ENCODE measurements around the gene FARS2.

Gene FARS2

GRCh38 chr6:5512422-5512821 lies 251.1 kb downstream of the FARS2 start:
- DNase-seq = no peak

DNA sequence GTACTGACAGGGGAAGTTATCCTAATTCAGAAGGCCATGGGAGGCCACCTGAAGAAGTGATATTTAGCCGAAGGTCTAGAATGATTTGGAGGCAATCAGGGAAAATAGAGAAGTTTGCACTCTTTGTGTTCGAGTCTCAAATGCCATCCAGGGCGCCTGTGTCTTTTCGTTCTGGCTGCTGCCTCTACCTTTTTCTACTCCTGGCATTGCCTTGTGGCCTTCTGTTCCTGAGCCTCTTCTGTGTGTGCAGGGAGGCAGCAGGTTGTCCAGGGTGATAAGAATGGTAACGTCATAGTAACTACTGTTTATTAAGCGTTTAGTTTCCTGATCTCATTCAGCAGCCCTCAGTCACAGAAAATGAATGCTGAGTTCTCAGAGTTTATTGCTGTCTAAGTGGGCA lies 252.1 kb downstream of the FARS2 start:
- no peak for DNase-seq

- DNase-seq = no peak
Measured at GRCh38 chr6:5514353-5514752, 253.0 kb downstream of the FARS2 start.

DNA sequence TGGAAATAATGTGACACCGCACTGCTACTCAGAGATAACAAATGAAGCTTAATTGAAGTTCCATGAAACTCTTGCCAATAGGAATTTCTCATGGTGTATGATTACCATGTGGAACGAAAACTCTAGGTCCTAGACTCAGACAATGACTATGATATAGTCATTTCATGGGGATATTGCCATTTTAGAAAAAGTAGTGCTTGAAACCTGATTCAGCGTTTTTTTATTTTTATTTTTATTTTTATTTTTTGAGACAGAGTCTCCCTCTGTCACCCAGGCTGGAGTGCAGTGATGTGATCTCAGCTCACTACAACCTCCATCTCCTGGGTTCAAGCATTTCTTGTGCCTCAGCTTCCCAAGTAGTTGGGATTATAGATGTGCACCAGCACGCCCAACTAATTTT lies 253.9 kb downstream of the FARS2 start:
- DNase-seq = no peak

DNA sequence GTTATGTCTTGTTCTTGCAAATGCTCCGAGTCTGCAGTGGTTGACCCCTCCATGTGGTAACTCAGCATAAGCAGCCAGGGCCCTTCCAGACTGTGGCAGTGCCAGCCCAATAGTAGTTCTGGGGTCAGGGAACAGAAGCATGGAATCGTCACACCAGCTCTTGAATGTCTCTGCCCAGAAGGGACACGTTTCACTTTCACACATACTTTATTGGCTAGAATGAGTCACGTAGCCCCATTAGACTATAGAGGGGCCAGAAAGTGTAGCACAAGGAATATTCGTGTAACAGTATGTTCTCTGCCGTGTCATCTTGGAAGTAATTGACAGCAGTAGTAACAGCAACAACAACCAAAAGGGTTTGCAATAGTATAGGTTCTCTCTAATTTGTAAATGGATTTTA lies 254.7 kb downstream of the FARS2 start:
- DNase-seq = no peak

DNA sequence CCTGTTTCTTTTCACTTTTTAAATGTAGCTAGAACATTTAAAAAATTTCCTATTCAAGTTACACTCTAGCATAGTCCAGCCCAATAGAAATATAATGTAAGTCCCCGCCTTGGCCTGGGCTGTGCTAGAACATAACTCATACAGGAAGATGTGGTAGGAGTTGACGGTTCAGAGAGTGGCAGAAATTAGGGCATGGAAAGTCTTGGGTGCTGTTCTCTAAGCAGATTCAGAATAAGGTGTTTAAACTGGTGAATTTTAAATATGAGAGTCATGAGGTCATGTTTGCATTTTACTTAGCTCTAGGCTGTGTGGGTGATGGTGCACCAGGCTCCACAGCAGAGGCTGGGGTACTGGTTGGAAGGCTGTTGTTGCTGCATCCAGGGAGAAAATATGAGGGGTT lies 256.5 kb downstream of the FARS2 start:
- DNase-seq = no peak

GRCh38 chr6:5518936-5519491 lies 257.7 kb downstream of the FARS2 start:
- no peak for DNase-seq

- no peak for DNase-seq
Measured at GRCh38 chr6:5520796-5521195, 259.5 kb downstream of the FARS2 start.

- DNase-seq = no peak
Measured at GRCh38 chr6:5521322-5521721, 260.0 kb downstream of the FARS2 start.

- DNase-seq = no peak
Measured at GRCh38 chr6:5522147-5522546, 260.8 kb downstream of the FARS2 start.

GRCh38 chr6:5524110-5524509 lies 262.8 kb downstream of the FARS2 start:
- no peak for DNase-seq

DNA sequence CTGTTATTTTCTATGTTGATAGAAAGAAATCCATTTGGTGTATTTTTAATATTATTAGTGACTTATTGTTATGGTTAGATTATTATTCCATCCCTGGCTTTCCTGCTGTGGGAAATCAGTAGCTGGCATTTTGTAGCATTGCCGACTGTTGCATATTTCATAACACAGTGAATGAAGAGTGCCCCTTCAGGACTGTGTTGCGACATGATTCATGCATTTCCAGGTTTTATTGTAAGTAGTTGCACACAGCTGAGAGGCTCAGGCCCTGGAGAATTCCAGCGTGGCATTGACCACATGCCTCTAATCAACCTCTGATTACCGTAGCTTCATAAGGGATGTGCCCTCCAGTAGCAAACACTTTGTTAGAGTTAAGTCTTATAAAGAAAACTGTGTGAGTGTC lies 263.9 kb downstream of the FARS2 start:
- DNase-seq = no peak

- DNase-seq = no peak
Measured at GRCh38 chr6:5529015-5529414, 267.7 kb downstream of the FARS2 start.

GRCh38 chr6:5529733-5530132 lies 268.4 kb downstream of the FARS2 start:
- no peak for DNase-seq

GRCh38 chr6:5531161-5531560 lies 269.8 kb downstream of the FARS2 start:
- no peak for DNase-seq

DNA sequence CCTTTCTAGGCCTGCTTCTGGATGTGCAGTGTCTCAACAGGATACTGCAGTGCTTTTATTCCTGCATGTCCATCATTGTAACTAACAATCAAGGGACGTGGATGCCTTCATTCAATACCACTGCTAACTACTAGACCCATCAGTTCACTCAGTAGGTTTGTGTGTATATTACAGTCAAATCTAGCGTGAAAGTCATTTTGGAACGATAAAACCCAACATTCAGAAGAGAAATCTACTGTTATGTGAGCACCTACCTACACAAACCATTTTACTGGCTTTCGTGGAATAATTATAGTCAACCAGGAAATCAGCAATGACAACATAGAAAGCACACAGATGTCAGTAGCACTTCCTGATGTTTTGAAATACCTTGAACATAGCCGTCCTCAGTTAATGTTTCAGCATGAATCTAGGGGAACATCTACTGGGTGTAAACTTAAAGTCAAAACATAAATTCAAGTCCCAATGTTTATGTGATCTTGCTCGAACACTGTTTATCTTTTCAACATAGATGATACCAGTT lies 270.6 kb downstream of the FARS2 start:
- no peak for DNase-seq

DNA sequence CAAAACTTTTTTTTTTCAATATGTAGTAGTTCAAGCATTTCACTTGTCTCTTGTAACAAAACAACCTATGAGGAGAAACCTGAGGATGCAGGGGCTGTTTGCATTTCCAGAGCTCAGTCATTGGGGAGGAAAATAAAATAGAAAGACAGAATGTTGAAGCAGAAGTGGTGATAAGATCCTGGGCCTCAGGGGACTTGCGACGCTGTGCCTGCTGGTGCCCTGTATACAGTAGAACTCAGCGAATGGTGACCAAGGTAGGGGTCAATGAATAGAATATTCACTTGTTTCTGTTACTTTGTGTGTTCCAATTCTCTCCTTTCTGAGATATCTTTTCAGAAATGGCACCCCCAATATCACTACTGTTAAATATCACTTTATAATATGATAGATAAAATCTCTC lies 271.6 kb downstream of the FARS2 start:
- DNase-seq = no peak

DNA sequence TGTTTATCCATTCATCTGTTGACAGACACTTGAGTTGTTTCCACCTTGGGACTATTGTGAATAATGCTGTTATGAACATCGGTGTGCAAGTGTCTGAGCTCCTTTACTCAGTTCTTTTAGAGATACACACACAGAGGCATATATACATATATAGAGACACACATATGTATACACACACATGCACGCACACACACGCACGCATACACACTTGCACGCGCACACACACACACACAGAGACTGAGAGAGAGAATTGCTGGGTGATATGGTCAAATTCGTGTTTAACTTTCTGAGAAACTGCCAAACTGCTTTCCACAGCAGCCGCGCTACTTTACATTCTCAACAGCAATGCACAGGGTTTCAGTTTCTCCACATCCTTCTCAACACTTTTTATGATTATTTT lies 273.3 kb downstream of the FARS2 start:
- no peak for DNase-seq

DNA sequence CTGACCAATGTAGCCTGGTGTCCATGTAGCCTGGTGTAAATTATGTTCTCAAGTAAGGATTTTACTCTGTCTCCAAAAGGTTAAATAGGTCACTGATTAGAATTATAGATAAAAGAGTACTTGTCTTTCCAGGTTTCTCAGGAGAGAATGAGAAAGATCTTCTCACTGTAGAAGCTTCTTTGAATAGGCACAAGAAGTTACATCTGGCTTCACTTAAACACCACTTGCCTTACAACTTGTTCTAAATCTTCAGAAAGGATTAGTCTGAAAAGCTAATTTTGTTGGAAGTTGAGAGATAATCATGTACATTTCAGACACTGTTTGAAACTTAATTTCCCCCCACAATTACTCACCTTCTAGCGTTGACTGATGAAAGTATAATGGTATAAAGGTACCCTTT lies 275.3 kb downstream of the FARS2 start:
- DNase-seq = no peak

DNA sequence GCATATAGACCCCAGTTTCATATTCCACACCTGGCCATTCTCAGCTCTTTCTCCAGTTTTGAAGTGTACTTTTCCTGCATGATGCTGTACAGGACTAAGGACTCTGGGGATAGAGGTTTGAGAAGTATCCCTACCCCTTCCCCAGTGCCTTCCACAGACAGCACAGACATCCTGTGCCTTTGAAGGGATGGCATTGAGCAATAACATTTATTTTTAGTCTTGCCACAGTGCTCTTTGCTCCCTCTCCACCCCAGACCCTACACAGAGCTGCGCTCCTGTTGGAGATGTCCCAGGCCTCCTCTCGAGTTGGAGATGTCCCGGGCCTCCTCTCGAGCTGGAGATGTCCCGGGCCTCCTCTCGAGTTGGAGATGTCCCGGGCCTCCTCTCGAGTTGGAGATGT lies 275.8 kb downstream of the FARS2 start:
- no peak for DNase-seq

GRCh38 chr6:5537967-5538366 lies 276.7 kb downstream of the FARS2 start:
- DNase-seq = no peak

- no peak for DNase-seq
Measured at GRCh38 chr6:5540370-5540769, 279.1 kb downstream of the FARS2 start.

DNA sequence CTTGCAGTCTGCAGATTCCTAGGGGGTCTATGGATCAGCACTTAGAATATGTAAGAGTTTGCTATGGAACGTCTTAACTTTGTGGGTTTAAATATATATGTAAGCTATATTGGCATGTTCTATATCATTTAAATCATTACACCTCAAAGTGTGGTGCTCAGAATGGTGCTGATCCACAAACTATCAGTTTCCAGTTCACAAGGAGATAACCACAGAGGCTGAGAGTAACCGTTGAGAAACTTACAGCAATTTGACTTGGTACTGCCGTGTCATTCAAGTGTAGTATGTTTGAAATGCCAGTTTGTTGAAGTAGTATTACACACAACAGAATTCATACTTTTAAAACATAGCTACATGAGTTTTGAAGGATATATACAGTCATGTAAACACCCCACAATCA lies 279.7 kb downstream of the FARS2 start:
- no peak for DNase-seq

- no peak for DNase-seq
Measured at GRCh38 chr6:5541751-5542432, 280.6 kb downstream of the FARS2 start.

DNA sequence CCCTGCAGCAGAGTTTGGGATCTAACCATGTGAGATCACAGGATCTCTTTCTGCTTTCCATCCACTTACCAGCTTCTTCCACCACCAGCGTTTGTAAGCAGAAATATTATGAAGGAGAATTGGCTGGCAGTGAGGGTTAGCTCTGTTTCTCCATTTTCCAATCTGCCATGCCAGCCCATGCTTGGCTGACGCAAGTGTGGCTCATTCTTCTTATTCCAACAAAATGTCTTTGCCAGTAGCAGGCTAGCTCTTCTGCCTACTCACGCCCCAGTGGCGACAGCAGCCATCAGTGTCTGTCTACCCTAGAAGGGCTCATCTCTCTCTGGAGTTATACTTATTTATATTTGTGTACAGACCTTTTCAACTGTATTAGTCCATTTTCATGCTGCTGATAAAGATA lies 286.2 kb downstream of the FARS2 start:
- peak in 1 of 2 donors; percentile 15 for DNase-seq
